Measurements from ENCODE around the gene JAZF1.
A peak's percentile ranks its signal among the peaks of the same experiment; 100 is the strongest.

Gene JAZF1

GRCh38 chr7:28166982-28167715 is 13.4 kb downstream of the JAZF1 start:
- Mint-ChIP-seq H3K27me3 (no peaks in the 10 kb centered on the region), H3K4me1 (peaks cover 49 to 82% of the 10 kb centered on the region in 2 donors), H3K4me3 (no peak overlapping the region), H3K27ac (no peak overlapping the region), H3K36me3 (peaks cover 0 to 12% of the 10 kb centered on the region in 2 donors), H3K9me3 (no peaks in the 10 kb centered on the region)
- DNase-seq (no peak), ATAC-seq (replicated peaks) (no peak)

- peaks cover 0 to 12% of the 10 kb centered on the region in 2 donors for H3K36me3 Mint-ChIP-seq
- peaks cover 52 to 86% of the 10 kb centered on the region in 2 donors for H3K4me1 Mint-ChIP-seq
- H3K27me3 Mint-ChIP-seq = no peaks in the 10 kb centered on the region
- H3K27ac Mint-ChIP-seq = peak overlapping the region; percentile 70
- no peaks in the 10 kb centered on the region for H3K9me3 Mint-ChIP-seq
- no peak overlapping the region for H3K4me3 Mint-ChIP-seq
- DNase-seq = no peak
- ATAC-seq (replicated peaks) = no peak
Observed at GRCh38 chr7:28165961-28166955, 14.3 kb downstream of the JAZF1 start.

GRCh38 chr7:28165261-28165660 is 15.3 kb downstream of the JAZF1 start:
- Mint-ChIP-seq H3K27me3 (no peaks in the 10 kb centered on the region), H3K4me1 (peaks cover 51 to 86% of the 10 kb centered on the region in 2 donors), H3K27ac (peak overlapping the region; percentile 70), H3K36me3 (peaks cover 3 to 11% of the 10 kb centered on the region in 2 donors), H3K4me3 (peak overlapping the region; percentile 10 to 22), H3K9me3 (peaks cover 0 to 1% of the 10 kb centered on the region in 2 donors)
- DNase-seq = no peak
- ATAC-seq (replicated peaks) = peak; percentile 71 to 82

GRCh38 chr7:28163949-28164348 is 16.6 kb downstream of the JAZF1 start:
- no peak for DNase-seq
- peaks cover 0 to 4% of the 10 kb centered on the region in 2 donors for H3K9me3 Mint-ChIP-seq
- peaks cover 55 to 93% of the 10 kb centered on the region in 2 donors for H3K4me1 Mint-ChIP-seq
- ATAC-seq (replicated peaks) = no peak
- H3K27ac Mint-ChIP-seq = no peak overlapping the region
- H3K36me3 Mint-ChIP-seq = peaks cover 11 to 23% of the 10 kb centered on the region in 2 donors
- no peak overlapping the region for H3K4me3 Mint-ChIP-seq
- H3K27me3 Mint-ChIP-seq = no peaks in the 10 kb centered on the region

GRCh38 chr7:28161331-28161730 is 19.3 kb downstream of the JAZF1 start:
- Mint-ChIP-seq H3K27me3 (no peaks in the 10 kb centered on the region), H3K4me1 (peaks cover 55 to 93% of the 10 kb centered on the region in 2 donors), H3K27ac (peak overlapping the region; percentile 25), H3K4me3 (no peak overlapping the region), H3K36me3 (peaks cover 20 to 30% of the 10 kb centered on the region in 2 donors), H3K9me3 (peaks cover 0 to 4% of the 10 kb centered on the region in 2 donors)
- DNase-seq = no peak
- peak; percentile 43 to 52 for ATAC-seq (replicated peaks)

GRCh38 chr7:28160551-28160991 is 20.0 kb downstream of the JAZF1 start:
- peaks cover 0 to 4% of the 10 kb centered on the region in 2 donors for H3K9me3 Mint-ChIP-seq
- H3K36me3 Mint-ChIP-seq = peaks cover 20 to 33% of the 10 kb centered on the region in 2 donors
- H3K27ac Mint-ChIP-seq = no peak overlapping the region
- H3K4me3 Mint-ChIP-seq = no peak overlapping the region
- no peaks in the 10 kb centered on the region for H3K27me3 Mint-ChIP-seq
- DNase-seq = no peak
- ATAC-seq (replicated peaks) = no peak
- H3K4me1 Mint-ChIP-seq = peaks cover 60 to 97% of the 10 kb centered on the region in 2 donors

- peaks cover 64 to 95% of the 10 kb centered on the region in 2 donors for H3K4me1 Mint-ChIP-seq
- peaks cover 0 to 4% of the 10 kb centered on the region in 2 donors for H3K9me3 Mint-ChIP-seq
- ATAC-seq (replicated peaks) (no peak), DNase-seq (no peak)
- H3K27me3 Mint-ChIP-seq = no peaks in the 10 kb centered on the region
- H3K27ac Mint-ChIP-seq = peak overlapping the region; percentile 20
- peaks cover 20 to 35% of the 10 kb centered on the region in 2 donors for H3K36me3 Mint-ChIP-seq
- H3K4me3 Mint-ChIP-seq = no peak overlapping the region
Observed at GRCh38 chr7:28157831-28158416, 22.7 kb downstream of the JAZF1 start.

GRCh38 chr7:28157076-28157745 is 23.4 kb downstream of the JAZF1 start:
- H3K9me3 Mint-ChIP-seq = peaks cover 0 to 4% of the 10 kb centered on the region in 2 donors
- ATAC-seq (replicated peaks) (no peak), DNase-seq (no peak)
- H3K4me3 Mint-ChIP-seq = peak overlapping the region; percentile 9 to 61
- H3K27ac Mint-ChIP-seq = peak overlapping the region; percentile 85
- H3K4me1 Mint-ChIP-seq = peaks cover 66 to 96% of the 10 kb centered on the region in 2 donors
- H3K36me3 Mint-ChIP-seq = peaks cover 20 to 33% of the 10 kb centered on the region in 2 donors
- no peaks in the 10 kb centered on the region for H3K27me3 Mint-ChIP-seq

- Mint-ChIP-seq H3K27ac (peak overlapping the region; percentile 86), H3K4me1 (peaks cover 62 to 94% of the 10 kb centered on the region in 2 donors), H3K36me3 (peaks cover 20 to 33% of the 10 kb centered on the region in 2 donors), H3K9me3 (peaks cover 0 to 4% of the 10 kb centered on the region in 2 donors), H3K4me3 (peak overlapping the region; percentile 9 to 56), H3K27me3 (no peaks in the 10 kb centered on the region)
- no peak for ATAC-seq (replicated peaks)
- DNase-seq = no peak
Observed at GRCh38 chr7:28156401-28156800, 24.2 kb downstream of the JAZF1 start.

GRCh38 chr7:28155964-28156363 is 24.6 kb downstream of the JAZF1 start:
- Mint-ChIP-seq H3K27me3 (no peaks in the 10 kb centered on the region), H3K4me3 (peak overlapping the region; percentile 58 to 63), H3K4me1 (peaks cover 60 to 90% of the 10 kb centered on the region in 2 donors), H3K36me3 (peaks cover 20 to 33% of the 10 kb centered on the region in 2 donors), H3K27ac (peak overlapping the region; percentile 86), H3K9me3 (peaks cover 0 to 4% of the 10 kb centered on the region in 2 donors)
- no peak for DNase-seq
- ATAC-seq (replicated peaks) = no peak

- H3K36me3 Mint-ChIP-seq = peaks cover 19 to 29% of the 10 kb centered on the region in 2 donors
- DNase-seq = peak; percentile 51
- H3K27me3 Mint-ChIP-seq = no peaks in the 10 kb centered on the region
- H3K4me3 Mint-ChIP-seq = peak overlapping the region; percentile 58 to 63
- peak overlapping the region; percentile 86 for H3K27ac Mint-ChIP-seq
- peak; percentile 81 for ATAC-seq (replicated peaks)
- peaks cover 0 to 2% of the 10 kb centered on the region in 2 donors for H3K9me3 Mint-ChIP-seq
- peaks cover 59 to 89% of the 10 kb centered on the region in 2 donors for H3K4me1 Mint-ChIP-seq
Observed at GRCh38 chr7:28155019-28155660, 25.5 kb downstream of the JAZF1 start.

- no peaks in the 10 kb centered on the region for H3K27me3 Mint-ChIP-seq
- DNase-seq (no peak), ATAC-seq (replicated peaks) (no peak)
- peak overlapping the region; percentile 26 to 30 for H3K4me3 Mint-ChIP-seq
- peaks cover 6 to 18% of the 10 kb centered on the region in 2 donors for H3K36me3 Mint-ChIP-seq
- peak overlapping the region; percentile 65 for H3K27ac Mint-ChIP-seq
- peaks cover 56 to 87% of the 10 kb centered on the region in 2 donors for H3K4me1 Mint-ChIP-seq
- no peaks in the 10 kb centered on the region for H3K9me3 Mint-ChIP-seq
Observed at GRCh38 chr7:28152594-28152993, 28.0 kb downstream of the JAZF1 start.

- DNase-seq (no peak), ATAC-seq (replicated peaks) (peak; percentile 45 to 46)
- H3K4me3 Mint-ChIP-seq = peak overlapping the region; percentile 4 to 30
- peaks cover 6 to 15% of the 10 kb centered on the region in 2 donors for H3K36me3 Mint-ChIP-seq
- no peaks in the 10 kb centered on the region for H3K9me3 Mint-ChIP-seq
- no peaks in the 10 kb centered on the region for H3K27me3 Mint-ChIP-seq
- peaks cover 54 to 80% of the 10 kb centered on the region in 2 donors for H3K4me1 Mint-ChIP-seq
- H3K27ac Mint-ChIP-seq = peak overlapping the region; percentile 65
Observed at GRCh38 chr7:28151965-28152364, 28.6 kb downstream of the JAZF1 start.

Measured in stimulated activated naive B cell treated with anti-CD40 and anti-IgM and Interleukin-4, amounts not matched to agents 10 μg/mL and 1 μg/mL and 100 μg/mL, for 72 hours (primary cell).